Endothelial cell of umbilical vein (primary cell): ENCODE data around the gene ABCC1. TPM values are rescaled to one million over a fixed set of nuclear protein-coding genes. Genes with fewer than 3 reads are reported as not detected.

Experiments used
- BruUV-seq: library from RNA; stranded (reverse); fragments of 400-500 nt; replicated peaks from 2 replicates; lab custom pipeline; 2021; lab: Mats Ljungman, UMichigan
- CTCF ChIA-PET: fragments of 300-600, 350-600 bp; sonication (Branson Sonifier 250); formaldehyde crosslinking; loops from one replicate; lab custom pipeline; 2021; ENCODE audit warnings: antibody characterized with exemption, inconsistent platforms; lab: Charles Lee
- POLR2A ChIA-PET: fragments of 300-600, 350-600 bp; sonication (Branson Sonifier 250); formaldehyde crosslinking; loops from one replicate; lab custom pipeline; 2021; ENCODE audit warnings: antibody characterized with exemption, inconsistent platforms; lab: Charles Lee
- DNase-seq: peaks from one replicate; pipeline ENCODE4 v3.0.0-alpha.2; 2011; ENCODE audit warnings: low read depth, low spot score
- FAIRE-seq: peaks from 2 replicates; lab custom pipeline; 2011; peaks lifted over from hg19 to GRCh38; lab: Jason Lieb, UNC
- H2AFZ ChIP-seq: 2 replicates; pipeline ENCODE4 v1.6.0; 2012; ENCODE audit warnings: low read depth, low read length, control low read depth, inconsistent platforms
- H3K27ac ChIP-seq: 2 replicates; pipeline ENCODE4 v1.5.1; 2011; ENCODE audit warnings: low read depth, mild to moderate bottlenecking, control low read depth, low read length, moderate library complexity; ENCODE audit not compliant: insufficient read depth
- H3K27me3 ChIP-seq, 2 experiments: 2 replicates each; pipeline versions ENCODE4 v1.6.0 to v1.6.1; 2011; ENCODE audit warnings: low read length in 2 of 2, mixed read lengths in 1 of 2; ENCODE audit not compliant: control insufficient read depth in 2 of 2, insufficient read depth in 2 of 2
- H3K36me3 ChIP-seq, 2 experiments: 2 replicates in 1 of 2; 3 replicates in 1 of 2; pipeline ENCODE4 v1.5.1; 2011; ENCODE audit warnings: low read length in 2 of 2, mild to moderate bottlenecking in 1 of 2, moderate library complexity in 1 of 2; ENCODE audit not compliant: control insufficient read depth in 2 of 2, insufficient read depth in 2 of 2; ENCODE audit errors: extremely low read depth in 1 of 2
- H3K4me1 ChIP-seq: 3 replicates; pipeline ENCODE4 v1.5.1; 2011; ENCODE audit warnings: mild to moderate bottlenecking, low read length; ENCODE audit not compliant: control insufficient read depth, insufficient read depth; ENCODE audit errors: extremely low read depth
- H3K4me2 ChIP-seq: 2 replicates; pipeline ENCODE4 v1.6.1; 2011; ENCODE audit warnings: low read length, control low read depth, mixed read lengths; ENCODE audit not compliant: insufficient read depth
- H3K4me3 ChIP-seq, 3 experiments: fragments of 200-600 bp in 1 of 3; sonication (generic), shearing (Covaris generic) in 1 of 3; replicated peaks in 1 of 3; 2 replicates each; pipeline ENCODE4 v1.5.1; 2011 to 2016; ENCODE audit warnings: control low read depth in 3 of 3, low read length in 3 of 3, mild to moderate bottlenecking in 2 of 3, inconsistent platforms in 1 of 3, low read depth in 1 of 3, moderate library complexity in 1 of 3; ENCODE audit not compliant: insufficient read depth in 1 of 3
- H3K79me2 ChIP-seq: 2 replicates; pipeline ENCODE4 v1.6.0; 2012; ENCODE audit warnings: low read length, inconsistent platforms; ENCODE audit not compliant: control insufficient read depth, insufficient read depth
- H3K9ac ChIP-seq: replicated peaks from 2 replicates; pipeline ENCODE3; 2011; ENCODE audit warnings: low read length, control low read depth; ENCODE audit not compliant: insufficient read depth; ENCODE audit errors: extremely low read depth
- H3K9me1 ChIP-seq: replicated peaks from 3 replicates; pipeline ENCODE4 v1.6.0; 2011; ENCODE audit warnings: mild to moderate bottlenecking, low read length; ENCODE audit not compliant: control insufficient read depth, insufficient read depth; ENCODE audit errors: extremely low read depth
- H3K9me3 ChIP-seq: replicated peaks from 2 replicates; pipeline ENCODE4 v1.5.1; 2012; ENCODE audit warnings: low read length, inconsistent platforms; ENCODE audit not compliant: control insufficient read depth, insufficient read depth
- H4K20me1 ChIP-seq: replicated peaks from 2 replicates; pipeline ENCODE3; 2011; ENCODE audit warnings: mild to moderate bottlenecking, low read length; ENCODE audit not compliant: control insufficient read depth, insufficient read depth; ENCODE audit errors: extremely low read depth
- EZH2 ChIP-seq: IDR thresholded peaks from 2 replicates; pipeline ENCODE4 v1.6.1; 2012; ENCODE audit warnings: borderline replicate concordance, low read depth, mild to moderate bottlenecking, moderate library complexity, low read length, inconsistent platforms; ENCODE audit not compliant: severe bottlenecking
- FOS ChIP-seq: IDR thresholded peaks from 2 replicates; pipeline ENCODE4 v1.6.1; 2011; ENCODE audit warnings: mild to moderate bottlenecking, low read length, moderate library complexity, borderline replicate concordance; ENCODE audit not compliant: insufficient read depth
- GATA2 ChIP-seq: IDR thresholded peaks from 2 replicates; pipeline ENCODE4 v1.7.0; 2011; ENCODE audit warnings: low read depth, mild to moderate bottlenecking, moderate library complexity, mixed read lengths, low read length; ENCODE audit not compliant: insufficient read length, insufficient read depth
- JUN ChIP-seq: IDR thresholded peaks from 2 replicates; pipeline ENCODE4 v1.6.1; 2011; ENCODE audit warnings: borderline replicate concordance, low read depth; ENCODE audit not compliant: insufficient read length, insufficient read depth
- MAX ChIP-seq: IDR thresholded peaks from 2 replicates; pipeline ENCODE4 v1.6.1; 2011; ENCODE audit not compliant: insufficient read depth, insufficient read length
- MYC ChIP-seq: IDR thresholded peaks from one replicate; pipeline ENCODE4 v1.6.1; 2011; ENCODE audit warnings: mild to moderate bottlenecking, low read depth, low read length
- POLR2A ChIP-seq: IDR thresholded peaks from 2 replicates; pipeline ENCODE4 v1.6.1; 2012; ENCODE audit warnings: low read depth, mild to moderate bottlenecking, control low read depth, low read length
- POLR2AphosphoS5 ChIP-seq: IDR thresholded peaks from 2 replicates; pipeline ENCODE4 v1.6.1; 2012; ENCODE audit warnings: low read depth, mild to moderate bottlenecking, control low read depth, low read length, moderate library complexity; ENCODE audit not compliant: insufficient read depth
- dilution Hi-C: fragments of 300-500 bp; cut with MboI; formaldehyde crosslinking; loops from one replicate; pipeline ENCODE4 v1.15.0; 2019; ENCODE audit warnings: low sequenced_read_pairs; ENCODE audit not compliant: extremely low pct_ligation_motif_present
- intact Hi-C: fragments of 100-400 bp; cut with micrococcal nuclease; formaldehyde crosslinking; loops from one replicate; pipeline ENCODE4 v1.10.0; 2022
- polyA plus RNA-seq, 4 experiments: library from polyadenylated mRNA; depleted of rRNA in 3 of 4; stranded (reverse) in 3 of 4; unstranded in 1 of 4; fragments of >200 nt; gene quantifications; 2 replicates each; pipeline versions ENCODE4 v1.2.1 to v1.2.3, GENCODE V29; 2011 to 2012; ENCODE audit warnings: missing spikeins in 1 of 4
- total RNA-seq: library from RNA; stranded (reverse); gene quantifications from 2 replicates; pipeline ENCODE4 v1.2.3, GENCODE V29; 2021
- TF ChIP-seq, protein P1 (sequence below), 2 donors: IDR thresholded peaks; 1 replicate in 1 of 2; 2 replicates in 1 of 2; pipeline ENCODE4 v1.5.1; 2011; ENCODE audit warnings: low read length in 2 of 2, mild to moderate bottlenecking in 2 of 2, moderate library complexity in 2 of 2, control low read depth in 1 of 2, inconsistent platforms in 1 of 2, low read depth in 1 of 2; ENCODE audit not compliant: insufficient read depth in 1 of 2; ENCODE audit errors: extremely low read depth in 1 of 2

ABCC1 gene
- total and polyA plus RNA-seq, 2 donors (not counting 3 experiments of a cell fraction or from before 2014, with no cell fraction given): 46.1 to 89.2 TPM

GRCh38 chr16:16143931-16144330 is 194.5 kb downstream of the ABCC1 start:
- TF ChIP-seq POLR2A (no peak), MAX (no peak), MYC (no peak), FOS (no peak), EZH2 (no peak), JUN (no peak), GATA2 (no peak), POLR2AphosphoS5 (no peak)
- TF ChIP-seq, protein P1, sequence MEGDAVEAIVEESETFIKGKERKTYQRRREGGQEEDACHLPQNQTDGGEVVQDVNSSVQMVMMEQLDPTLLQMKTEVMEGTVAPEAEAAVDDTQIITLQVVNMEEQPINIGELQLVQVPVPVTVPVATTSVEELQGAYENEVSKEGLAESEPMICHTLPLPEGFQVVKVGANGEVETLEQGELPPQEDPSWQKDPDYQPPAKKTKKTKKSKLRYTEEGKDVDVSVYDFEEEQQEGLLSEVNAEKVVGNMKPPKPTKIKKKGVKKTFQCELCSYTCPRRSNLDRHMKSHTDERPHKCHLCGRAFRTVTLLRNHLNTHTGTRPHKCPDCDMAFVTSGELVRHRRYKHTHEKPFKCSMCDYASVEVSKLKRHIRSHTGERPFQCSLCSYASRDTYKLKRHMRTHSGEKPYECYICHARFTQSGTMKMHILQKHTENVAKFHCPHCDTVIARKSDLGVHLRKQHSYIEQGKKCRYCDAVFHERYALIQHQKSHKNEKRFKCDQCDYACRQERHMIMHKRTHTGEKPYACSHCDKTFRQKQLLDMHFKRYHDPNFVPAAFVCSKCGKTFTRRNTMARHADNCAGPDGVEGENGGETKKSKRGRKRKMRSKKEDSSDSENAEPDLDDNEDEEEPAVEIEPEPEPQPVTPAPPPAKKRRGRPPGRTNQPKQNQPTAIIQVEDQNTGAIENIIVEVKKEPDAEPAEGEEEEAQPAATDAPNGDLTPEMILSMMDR (IDR thresholded peaks at IDR 0.05; ENCODE audit: extremely low read depth in 1 of 2, insufficient read depth in 1 of 2, low read depth in 1 of 2, low read length in 2 of 2): no peak
- DNase-seq (no peak), FAIRE-seq (no peak)
- ChIA-PET CTCF (interaction anchor here (1.1 kb wide), 1 partner anchor 23 kb away, joined by 3 read pairs; no protein-coding TSS in a partner anchor), POLR2A (no interaction called here)
- Histone ChIP-seq H3K27ac (no peak overlapping the region), H3K27me3 (no peaks in the 10 kb centered on the region), H3K9ac (no peak overlapping the region), H3K4me2 (no peak overlapping the region), H3K9me1 (no peaks in the 10 kb centered on the region), H3K4me3 (no peak overlapping the region), H2AFZ (no peak overlapping the region), H3K36me3 (peaks cover 7 to 23% of the 10 kb centered on the region in 2 experiments), H3K4me1 (no peaks in the 10 kb centered on the region), H3K79me2 (no peaks in the 10 kb centered on the region), H3K9me3 (no peaks in the 10 kb centered on the region), H4K20me1 (no peaks in the 10 kb centered on the region)
- no TSS peak for BruUV-seq
- dilution Hi-C loops (no loop called here), intact Hi-C loops (no loop called here)
